Endometrium (tissue), 2 donors: ENCODE measurements around the gene SLC35E4.
"Not testable (repeated sequence)": the region's sequence is repeated elsewhere in the genome, so short reads cannot be mapped to it uniquely, and the experiment has no call there.

Experiments
- FAIRE-seq: peaks from 2 replicates; lab custom pipeline; 2012; peaks lifted over from hg19 to GRCh38; lab: Jason Lieb, UNC
- donor health status: control.
- donor health status: control.

Gene SLC35E4

GRCh38 chr22:30612789-30613188 is 22.8 kb upstream of the SLC35E4 start:
- no peak for FAIRE-seq

GRCh38 chr22:30614268-30614667 is 21.3 kb upstream of the SLC35E4 start:
- FAIRE-seq = no peak

GRCh38 chr22:30614879-30615278 is 20.7 kb upstream of the SLC35E4 start:
- FAIRE-seq = no peak

GRCh38 chr22:30615543-30615954 is 20.0 kb upstream of the SLC35E4 start:
- FAIRE-seq = no peak

- no peak for FAIRE-seq
Measured at GRCh38 chr22:30617819-30618218, 17.8 kb upstream of the SLC35E4 start.

- FAIRE-seq = not testable (repeated sequence)
Measured at GRCh38 chr22:30619909-30620308, 15.7 kb upstream of the SLC35E4 start.

- FAIRE-seq = no peak
Measured at GRCh38 chr22:30626413-30626812, 9.2 kb upstream of the SLC35E4 start.

- no peak for FAIRE-seq
Measured at GRCh38 chr22:30627471-30627870, 8.1 kb upstream of the SLC35E4 start.

- FAIRE-seq = no peak
Measured at GRCh38 chr22:30628491-30628890, 7.1 kb upstream of the SLC35E4 start.

- FAIRE-seq = not testable (repeated sequence)
Measured at GRCh38 chr22:30631469-30631868, 4.1 kb upstream of the SLC35E4 start.

- FAIRE-seq = no peak
Measured at GRCh38 chr22:30634471-30635233, 929 bp upstream of the SLC35E4 start.

GRCh38 chr22:30636226-30637077 is 871 bp downstream of the SLC35E4 start:
- FAIRE-seq = no peak

- FAIRE-seq = no peak
Measured at GRCh38 chr22:30637701-30638114, 2.1 kb downstream of the SLC35E4 start.

- no peak for FAIRE-seq
Measured at GRCh38 chr22:30640361-30640760, 4.8 kb downstream of the SLC35E4 start.

- FAIRE-seq = no peak
Measured at GRCh38 chr22:30640839-30641430, 5.4 kb downstream of the SLC35E4 start.

GRCh38 chr22:30643055-30643875 is 7.7 kb downstream of the SLC35E4 start:
- FAIRE-seq = no peak

GRCh38 chr22:30646518-30647160 is 11.1 kb downstream of the SLC35E4 start:
- FAIRE-seq = no peak

GRCh38 chr22:30647536-30647935 is 12.0 kb downstream of the SLC35E4 start:
- FAIRE-seq = no peak

GRCh38 chr22:30648825-30649224 is 13.2 kb downstream of the SLC35E4 start:
- no peak for FAIRE-seq

- no peak for FAIRE-seq
Measured at GRCh38 chr22:30649430-30650007, 13.9 kb downstream of the SLC35E4 start.

- no peak for FAIRE-seq
Measured at GRCh38 chr22:30650508-30651116, 15.0 kb downstream of the SLC35E4 start.
